Tibial artery (tissue), 4 donors: ENCODE measurements around the gene DNAH8.

Source experiments
- DNase-seq, 2 donors: peaks; one replicate each; pipeline ENCODE4 v3.0.0-alpha.2; 2019
- H3K27ac ChIP-seq, 2 donors: fragments of 200-600 bp; sonication (generic) in 1 of 2; 1 replicate in 1 of 2; 2 replicates in 1 of 2; pipeline ENCODE4 v1.5.1; 2018 to 2019; ENCODE audit warnings: mild to moderate bottlenecking in 1 of 2
- H3K27me3 ChIP-seq, 2 donors: fragments of 200-600 bp; sonication (generic) in 1 of 2; one replicate each; pipeline versions ENCODE4 v1.5.1 to v1.6.0; 2016 to 2019
- H3K36me3 ChIP-seq, 3 donors: fragments of 200-600 bp; sonication (generic) in 2 of 3; one replicate each; pipeline ENCODE4 v1.5.1; 2016 to 2019; ENCODE audit warnings: mild to moderate bottlenecking in 2 of 3
- H3K4me1 ChIP-seq, 4 donors: fragments of 200-600 bp; sonication (generic) in 2 of 4; 1 replicate in 3 of 4; 2 replicates in 1 of 4; pipeline ENCODE4 v1.5.1; 2016 to 2019
- H3K4me3 ChIP-seq, 2 donors: fragments of 200-600 bp; sonication (generic) in 1 of 2; 1 replicate in 1 of 2; 2 replicates in 1 of 2; pipeline ENCODE4 v1.5.1; 2018 to 2019; ENCODE audit warnings: mild to moderate bottlenecking in 2 of 2
- H3K9me3 ChIP-seq, 3 donors: fragments of 200-600 bp; sonication (generic) in 1 of 3; one replicate each; pipeline ENCODE4 v1.5.1; 2016 to 2019
- intact Hi-C: fragments of 100-400 bp; cut with DNase I; formaldehyde crosslinking; loops from one replicate; pipeline ENCODE4 v1.15.0; 2023; ENCODE audit warnings: low total_unique reads
- TF ChIP-seq, protein P1 (sequence below), 2 experiments: fragments of 200-600 bp in 1 of 2; fragments of 450-650 bp in 1 of 2; IDR thresholded peaks; one replicate each; pipeline ENCODE4 v1.5.1; 2017 to 2019; ENCODE audit warnings: antibody characterized with exemption in 2 of 2, mild to moderate bottlenecking in 1 of 2, moderate library complexity in 1 of 2

DNAH8 gene

DNA sequence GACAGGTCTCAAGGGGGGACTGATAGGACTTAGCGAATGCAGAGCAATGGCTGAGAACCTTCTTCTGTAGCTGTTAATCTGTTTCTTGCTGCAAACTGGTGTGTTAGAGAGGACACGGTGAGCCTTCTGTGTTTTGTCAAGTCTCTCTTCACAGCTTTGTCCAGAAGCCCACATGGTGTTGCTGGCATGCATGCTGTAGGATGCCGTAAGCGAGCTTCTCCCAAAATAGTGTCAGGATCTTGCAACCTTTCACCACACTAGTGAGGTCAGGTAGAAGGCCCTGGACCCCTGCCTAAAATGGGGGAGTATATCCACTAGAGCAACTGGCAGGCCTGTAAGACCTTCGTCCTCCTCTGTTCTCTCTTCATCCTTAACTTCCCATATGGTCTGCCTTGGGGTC is 281.6 kb downstream of the DNAH8 start:
- intact Hi-C loops, result no loop called here
- Histone ChIP-seq H3K36me3 (no peaks in the 10 kb centered on the region), H3K4me1 (no peaks in the 10 kb centered on the region), H3K27ac (no peak overlapping the region), H3K27me3 (peaks cover 0 to 15% of the 10 kb centered on the region in 2 donors), H3K9me3 (no peaks in the 10 kb centered on the region), H3K4me3 (no peak overlapping the region)
- no peak for DNase-seq
- TF ChIP-seq, protein P1, sequence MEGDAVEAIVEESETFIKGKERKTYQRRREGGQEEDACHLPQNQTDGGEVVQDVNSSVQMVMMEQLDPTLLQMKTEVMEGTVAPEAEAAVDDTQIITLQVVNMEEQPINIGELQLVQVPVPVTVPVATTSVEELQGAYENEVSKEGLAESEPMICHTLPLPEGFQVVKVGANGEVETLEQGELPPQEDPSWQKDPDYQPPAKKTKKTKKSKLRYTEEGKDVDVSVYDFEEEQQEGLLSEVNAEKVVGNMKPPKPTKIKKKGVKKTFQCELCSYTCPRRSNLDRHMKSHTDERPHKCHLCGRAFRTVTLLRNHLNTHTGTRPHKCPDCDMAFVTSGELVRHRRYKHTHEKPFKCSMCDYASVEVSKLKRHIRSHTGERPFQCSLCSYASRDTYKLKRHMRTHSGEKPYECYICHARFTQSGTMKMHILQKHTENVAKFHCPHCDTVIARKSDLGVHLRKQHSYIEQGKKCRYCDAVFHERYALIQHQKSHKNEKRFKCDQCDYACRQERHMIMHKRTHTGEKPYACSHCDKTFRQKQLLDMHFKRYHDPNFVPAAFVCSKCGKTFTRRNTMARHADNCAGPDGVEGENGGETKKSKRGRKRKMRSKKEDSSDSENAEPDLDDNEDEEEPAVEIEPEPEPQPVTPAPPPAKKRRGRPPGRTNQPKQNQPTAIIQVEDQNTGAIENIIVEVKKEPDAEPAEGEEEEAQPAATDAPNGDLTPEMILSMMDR (IDR thresholded peaks at IDR 0.05), result no peak

DNA sequence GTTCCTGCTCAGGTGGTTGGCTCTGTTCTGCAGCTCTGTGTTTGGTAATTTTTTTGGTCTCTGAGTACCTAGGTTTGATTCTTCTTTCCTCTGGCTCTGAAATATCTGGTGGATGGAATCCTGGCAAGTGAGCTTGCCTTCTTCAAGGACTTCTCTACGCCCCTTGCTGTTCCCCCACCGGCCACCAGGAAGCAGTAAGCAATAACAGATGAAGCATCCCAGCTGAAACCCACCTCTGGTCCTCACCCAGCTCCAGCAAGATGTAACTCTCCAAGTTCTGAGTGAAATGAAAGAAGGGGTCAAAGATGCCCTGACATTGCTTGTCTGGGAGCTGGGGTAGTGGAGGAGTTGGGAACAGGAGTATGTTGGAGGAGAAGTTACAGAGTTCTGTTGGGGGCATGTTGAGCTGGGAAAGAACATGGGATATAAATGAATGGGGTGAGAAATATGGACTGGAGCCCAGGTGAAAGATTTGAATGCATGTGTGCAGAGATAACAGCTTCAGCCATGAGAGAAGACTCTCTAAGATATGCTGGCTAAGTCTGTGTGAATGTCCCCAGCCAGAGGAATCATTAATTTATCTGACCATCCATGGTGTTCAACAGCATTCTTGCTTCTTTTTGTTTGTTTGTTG is 282.1 kb downstream of the DNAH8 start:
- TF ChIP-seq, protein P1 (IDR thresholded peaks at IDR 0.05), result peak; percentile 11 to 18
- H3K9me3 ChIP-seq, result no peaks in the 10 kb centered on the region
- H3K4me1 ChIP-seq, result no peaks in the 10 kb centered on the region
- no peak for DNase-seq
- H3K27me3 ChIP-seq, result peaks cover 0 to 15% of the 10 kb centered on the region in 2 donors
- H3K27ac ChIP-seq, result no peak overlapping the region
- no peaks in the 10 kb centered on the region for H3K36me3 ChIP-seq
- no peak overlapping the region for H3K4me3 ChIP-seq
- intact Hi-C loops, result no loop called here

DNA sequence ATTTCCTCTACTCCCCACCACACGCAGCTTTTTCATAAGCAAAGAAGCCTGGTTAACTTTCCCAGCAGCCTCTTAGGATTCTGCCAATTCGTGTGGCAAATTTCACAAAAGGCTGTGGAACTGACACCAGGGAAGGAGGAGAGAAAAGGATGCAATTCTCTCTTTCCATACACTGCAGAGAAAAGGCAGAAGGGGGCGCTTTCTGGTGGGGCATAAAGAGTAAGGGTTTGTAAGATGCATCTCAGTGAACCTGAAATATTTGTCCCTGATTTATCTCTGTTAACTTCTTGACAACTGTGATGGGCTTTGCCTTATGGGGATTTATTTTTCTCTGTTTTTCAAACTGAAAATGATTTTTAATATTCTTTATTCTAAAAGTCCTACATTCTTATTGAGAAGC is 288.0 kb downstream of the DNAH8 start:
- no peaks in the 10 kb centered on the region for H3K9me3 ChIP-seq
- no peaks in the 10 kb centered on the region for H3K4me1 ChIP-seq
- TF ChIP-seq, protein P1 (IDR thresholded peaks at IDR 0.05), result no peak
- no peak overlapping the region for H3K27ac ChIP-seq
- intact Hi-C loops, result no loop called here
- DNase-seq, result no peak
- no peaks in the 10 kb centered on the region for H3K36me3 ChIP-seq
- no peaks in the 10 kb centered on the region for H3K27me3 ChIP-seq
- H3K4me3 ChIP-seq, result no peak overlapping the region

GRCh38 chr6:39003492-39003891 is 288.4 kb downstream of the DNAH8 start:
- TF ChIP-seq, protein P1 (IDR thresholded peaks at IDR 0.05), result no peak
- no peak for DNase-seq
- Histone ChIP-seq H3K4me1 (no peaks in the 10 kb centered on the region), H3K4me3 (no peak overlapping the region), H3K27ac (no peak overlapping the region), H3K27me3 (no peaks in the 10 kb centered on the region), H3K9me3 (no peaks in the 10 kb centered on the region), H3K36me3 (no peaks in the 10 kb centered on the region)
- intact Hi-C loops, result no loop called here

GRCh38 chr6:39004801-39005200 is 289.7 kb downstream of the DNAH8 start:
- Histone ChIP-seq H3K27me3 (no peaks in the 10 kb centered on the region), H3K4me1 (no peaks in the 10 kb centered on the region), H3K36me3 (no peaks in the 10 kb centered on the region), H3K4me3 (no peak overlapping the region), H3K9me3 (no peaks in the 10 kb centered on the region), H3K27ac (no peak overlapping the region)
- no peak for DNase-seq
- intact Hi-C loops, result no loop called here
- TF ChIP-seq, protein P1 (IDR thresholded peaks at IDR 0.05), result no peak

- Histone ChIP-seq H3K4me1 (no peaks in the 10 kb centered on the region), H3K36me3 (no peaks in the 10 kb centered on the region), H3K9me3 (no peaks in the 10 kb centered on the region), H3K27me3 (no peaks in the 10 kb centered on the region), H3K27ac (no peak overlapping the region), H3K4me3 (no peak overlapping the region)
- no peak for DNase-seq
- intact Hi-C loops, result no loop called here
- TF ChIP-seq, protein P1 (IDR thresholded peaks at IDR 0.05), result no peak
These were observed 290.7 kb downstream of the DNAH8 start for GRCh38 chr6:39005774-39006173.
